ENCODE measurements around the gene RBMS3.

The RBMS3 gene

DNA sequence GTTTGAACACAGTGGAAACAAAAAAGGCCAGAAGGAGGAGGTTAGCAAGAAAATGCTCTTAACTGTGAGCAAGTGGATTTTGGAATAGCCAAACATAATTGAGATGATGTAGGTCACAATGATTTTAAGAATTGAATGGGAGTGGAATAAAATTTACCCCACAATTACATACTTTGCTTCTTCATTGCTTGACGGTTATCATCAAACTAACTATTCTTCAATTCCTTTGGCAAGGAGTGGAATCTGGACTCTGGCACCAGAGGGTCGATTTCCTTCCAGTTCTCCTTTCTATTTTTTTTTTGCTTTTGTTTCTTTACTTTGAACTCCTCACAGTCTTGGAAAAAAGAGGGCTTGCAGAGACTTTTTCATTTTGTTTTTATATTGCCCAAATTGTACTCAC lies 691.0 kb downstream of the RBMS3 start:
- no peak for TF ChIP-seq CTCF (IDR thresholded peaks at IDR 0.05; ENCODE audit: extremely low read depth, insufficient read depth, missing control alignments)
- no peak for DNase-seq (ENCODE audit: low spot score)
- in situ Hi-C loops (cut with MboI; ENCODE audit: low pct_unique_long_range_greater_than_20kb, low sequenced_read_pairs, unreplicated experiment), result no loop called here

DNA sequence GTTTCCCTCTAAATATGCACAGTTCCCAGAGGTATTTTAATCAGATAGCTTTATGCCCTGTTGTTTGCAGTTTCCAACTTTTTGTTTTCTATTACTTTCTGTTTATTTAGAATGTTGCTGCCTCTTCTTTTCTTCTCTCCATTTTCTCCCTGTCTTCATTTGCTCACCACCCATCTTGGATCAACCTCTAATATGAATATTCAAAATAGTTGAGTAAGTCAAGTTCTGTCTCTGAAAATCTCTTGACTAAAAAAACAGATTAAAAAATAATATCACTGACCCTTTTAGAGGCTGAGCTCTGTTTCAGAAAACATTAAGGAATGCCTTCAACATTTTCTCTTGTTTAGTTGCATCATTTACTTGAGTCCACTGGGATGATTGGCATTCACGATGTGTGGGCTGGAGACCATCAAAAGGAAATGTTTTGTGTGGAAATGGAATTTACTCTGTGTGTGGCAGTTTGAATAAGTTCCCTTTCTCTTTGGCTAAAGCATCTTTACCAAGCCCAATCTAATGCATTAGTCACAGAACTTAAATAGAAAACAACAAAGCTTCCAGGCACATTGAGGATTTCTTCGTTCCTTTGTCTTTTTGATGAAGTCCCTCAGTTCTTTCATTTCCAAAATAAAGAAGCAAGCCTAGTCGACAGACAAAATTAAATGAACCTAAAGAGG lies 691.6 kb downstream of the RBMS3 start:
- TF ChIP-seq CTCF (IDR thresholded peaks at IDR 0.05; ENCODE audit: extremely low read depth, insufficient read depth, missing control alignments), result no peak
- in situ Hi-C loops (cut with MboI; ENCODE audit: low pct_unique_long_range_greater_than_20kb, low sequenced_read_pairs, unreplicated experiment), result no loop called here
- no peak for DNase-seq (ENCODE audit: low spot score)

GRCh38 chr3:29973763-29974162 lies 692.9 kb downstream of the RBMS3 start:
- DNase-seq (ENCODE audit: low spot score), result no peak
- in situ Hi-C loops (cut with MboI; ENCODE audit: low pct_unique_long_range_greater_than_20kb, low sequenced_read_pairs, unreplicated experiment), result no loop called here
- TF ChIP-seq CTCF (IDR thresholded peaks at IDR 0.05; ENCODE audit: extremely low read depth, insufficient read depth, missing control alignments), result no peak

- no peak for TF ChIP-seq CTCF (IDR thresholded peaks at IDR 0.05; ENCODE audit: extremely low read depth, insufficient read depth, missing control alignments)
- in situ Hi-C loops (cut with MboI; ENCODE audit: low pct_unique_long_range_greater_than_20kb, low sequenced_read_pairs, unreplicated experiment), result no loop called here
- DNase-seq (ENCODE audit: low spot score), result no peak
These were observed 696.0 kb downstream of the RBMS3 start for GRCh38 chr3:29976871-29977270.

DNA sequence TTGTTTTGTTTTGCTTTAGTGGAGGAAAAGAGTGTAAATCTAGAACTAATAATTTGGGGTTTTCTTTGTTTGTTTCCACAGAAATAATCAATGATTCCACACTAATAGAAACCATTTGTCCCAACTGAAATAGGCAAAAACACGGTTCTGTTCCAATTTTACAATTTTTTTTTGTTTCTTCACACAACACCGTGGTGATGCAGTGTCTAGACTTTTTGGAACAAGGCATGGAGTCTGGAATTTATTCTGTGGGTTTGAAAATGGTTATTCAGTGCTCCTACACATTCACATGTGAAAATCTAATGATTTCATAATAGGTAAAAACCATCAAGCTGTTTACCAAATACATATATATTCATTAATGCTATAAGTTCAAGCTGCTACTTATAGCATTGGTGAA lies 696.5 kb downstream of the RBMS3 start:
- no peak for TF ChIP-seq CTCF (IDR thresholded peaks at IDR 0.05; ENCODE audit: extremely low read depth, insufficient read depth, missing control alignments)
- in situ Hi-C loops (cut with MboI; ENCODE audit: low pct_unique_long_range_greater_than_20kb, low sequenced_read_pairs, unreplicated experiment), result no loop called here
- DNase-seq (ENCODE audit: low spot score), result no peak

- in situ Hi-C loops (cut with MboI; ENCODE audit: low pct_unique_long_range_greater_than_20kb, low sequenced_read_pairs, unreplicated experiment), result no loop called here
- no peak for TF ChIP-seq CTCF (IDR thresholded peaks at IDR 0.05; ENCODE audit: extremely low read depth, insufficient read depth, missing control alignments)
- no peak for DNase-seq (ENCODE audit: low spot score)
These were observed 697.2 kb downstream of the RBMS3 start for GRCh38 chr3:29978036-29978435.
